HG03280 (cell line): ENCODE results near the gene SLC5A11.
"Not testable (repeated sequence)": the region's sequence is repeated elsewhere in the genome, so short reads cannot be mapped to it uniquely, and the experiment has no call there.

ENCODE experiments used
- ATAC-seq: cut with Tn5 transposase; IDR thresholded peaks from one replicate; pipeline ENCODE4 v1.9.1; 2021; ENCODE audit warnings: mild to moderate bottlenecking, moderate library complexity; ENCODE audit not compliant: unreplicated experiment

SLC5A11 gene, protein sequence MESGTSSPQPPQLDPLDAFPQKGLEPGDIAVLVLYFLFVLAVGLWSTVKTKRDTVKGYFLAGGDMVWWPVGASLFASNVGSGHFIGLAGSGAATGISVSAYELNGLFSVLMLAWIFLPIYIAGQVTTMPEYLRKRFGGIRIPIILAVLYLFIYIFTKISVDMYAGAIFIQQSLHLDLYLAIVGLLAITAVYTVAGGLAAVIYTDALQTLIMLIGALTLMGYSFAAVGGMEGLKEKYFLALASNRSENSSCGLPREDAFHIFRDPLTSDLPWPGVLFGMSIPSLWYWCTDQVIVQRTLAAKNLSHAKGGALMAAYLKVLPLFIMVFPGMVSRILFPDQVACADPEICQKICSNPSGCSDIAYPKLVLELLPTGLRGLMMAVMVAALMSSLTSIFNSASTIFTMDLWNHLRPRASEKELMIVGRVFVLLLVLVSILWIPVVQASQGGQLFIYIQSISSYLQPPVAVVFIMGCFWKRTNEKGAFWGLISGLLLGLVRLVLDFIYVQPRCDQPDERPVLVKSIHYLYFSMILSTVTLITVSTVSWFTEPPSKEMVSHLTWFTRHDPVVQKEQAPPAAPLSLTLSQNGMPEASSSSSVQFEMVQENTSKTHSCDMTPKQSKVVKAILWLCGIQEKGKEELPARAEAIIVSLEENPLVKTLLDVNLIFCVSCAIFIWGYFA

GRCh38 chr16:24845726-24846547 is at the start of gene SLC5A11:
Gene SLC5A11, plus strand, starts transcription at chr16:24845963. Its CDS starts 12,681 bp downstream, at chr16:24858644.
- ATAC-seq: no peak

DNA sequence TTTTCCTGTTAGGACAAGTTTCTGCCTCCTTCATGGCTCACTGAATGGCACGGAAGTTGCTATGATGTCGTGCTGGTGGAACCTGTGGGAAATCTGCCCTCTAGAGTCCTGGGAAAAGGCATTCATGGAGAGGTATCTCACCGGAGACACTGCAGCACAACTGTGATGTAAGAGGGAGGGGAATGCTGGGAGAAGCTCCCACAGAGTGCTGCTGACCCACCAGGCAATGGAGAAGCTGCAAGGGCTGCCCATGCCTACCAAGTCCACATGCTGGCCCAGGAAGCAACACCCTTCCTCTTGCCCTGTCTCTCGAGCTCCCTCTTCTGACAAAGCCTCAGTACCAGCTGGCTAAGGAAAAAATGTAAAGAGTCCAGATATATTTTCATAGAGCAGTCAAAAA is 45.2 kb upstream of the SLC5A11 start:
- no peak for ATAC-seq

GRCh38 chr16:24801761-24802302 is 43.9 kb upstream of the SLC5A11 start:
- ATAC-seq: no peak

- ATAC-seq: no peak
Measured at GRCh38 chr16:24805484-24805883, 40.3 kb upstream of the SLC5A11 start.

DNA sequence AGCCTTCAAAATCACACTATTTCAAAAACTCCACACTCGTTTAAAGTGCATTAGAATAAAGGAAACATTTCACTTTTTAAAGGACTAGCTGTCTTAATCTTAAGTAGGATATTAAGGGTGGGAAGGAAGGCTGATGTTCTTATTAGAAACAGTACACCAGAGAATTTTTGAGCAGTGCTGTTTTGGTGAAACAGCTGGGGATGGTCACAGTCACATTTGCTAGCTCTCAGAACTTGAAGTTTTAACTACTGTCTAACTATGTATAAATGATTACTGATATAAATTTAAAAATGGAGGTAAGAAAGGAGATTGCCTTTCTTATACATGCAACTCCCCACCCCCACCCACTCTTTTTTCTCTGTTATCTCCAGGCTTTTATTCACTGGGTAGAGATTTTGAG is 38.5 kb upstream of the SLC5A11 start:
- no peak for ATAC-seq

DNA sequence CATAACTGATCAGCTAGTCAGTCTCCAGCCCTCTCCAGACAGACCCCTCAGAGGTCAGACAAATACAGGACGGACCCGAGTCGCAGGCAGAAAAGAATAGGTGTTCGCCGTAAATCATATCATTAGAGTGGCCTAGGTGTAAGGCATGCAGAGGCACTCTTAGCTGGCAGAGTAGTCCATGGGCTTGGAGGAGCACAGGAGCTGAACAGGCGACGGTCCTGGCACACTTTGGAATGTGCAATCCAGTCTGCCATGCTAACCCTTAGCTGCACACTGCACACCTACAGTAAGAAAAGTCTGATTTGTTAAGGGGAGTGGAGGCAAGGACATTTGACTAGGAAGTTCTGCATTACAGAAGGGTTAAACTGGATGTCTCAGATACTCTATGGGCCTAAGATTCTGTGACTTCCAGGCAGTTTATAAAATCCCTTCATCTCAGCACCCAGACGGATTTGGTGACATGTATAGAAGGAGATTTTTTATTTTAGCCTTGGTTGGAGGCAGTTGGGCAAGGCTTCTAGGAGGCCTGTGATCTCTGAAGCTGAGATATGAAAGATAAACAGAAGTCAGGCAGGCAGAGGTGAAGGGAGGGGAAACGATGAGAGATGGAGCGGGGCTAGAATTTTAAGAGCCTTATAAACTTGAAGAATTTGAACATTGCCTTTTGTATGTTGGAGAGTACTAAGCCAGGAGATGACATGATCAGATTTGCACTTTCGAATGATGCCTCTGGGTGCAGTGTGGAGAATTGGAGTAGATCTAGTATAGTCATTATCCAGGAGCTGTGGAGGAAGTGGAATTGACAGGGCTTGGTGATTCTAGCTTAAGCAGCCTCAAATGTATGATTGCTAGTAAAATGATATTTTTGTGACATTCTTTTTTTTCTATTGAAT is 34.6 kb upstream of the SLC5A11 start:
- ATAC-seq: no peak

DNA sequence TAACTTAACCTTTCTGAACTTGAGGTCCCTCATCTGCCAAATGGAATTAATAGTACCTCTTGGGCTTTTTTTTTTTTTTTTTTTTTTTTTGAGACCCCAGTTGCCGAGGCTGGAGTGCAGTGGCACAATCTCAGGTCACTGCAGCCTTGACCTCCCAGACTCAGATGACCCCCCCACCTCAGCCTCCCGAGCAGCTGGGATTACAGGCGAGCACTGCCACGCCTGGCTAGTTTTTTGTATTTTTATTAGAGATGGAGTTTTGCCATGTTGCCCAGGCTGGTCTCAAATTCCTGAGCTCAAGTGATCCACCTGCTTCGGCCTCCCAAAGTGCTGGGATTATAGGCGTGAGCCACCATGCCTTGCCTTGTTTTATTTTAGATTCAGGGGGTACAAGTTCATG is 33.0 kb upstream of the SLC5A11 start:
- ATAC-seq: not testable (repeated sequence)

GRCh38 chr16:24815021-24815420 is 30.7 kb upstream of the SLC5A11 start:
- ATAC-seq: no peak

- ATAC-seq: no peak
Measured at GRCh38 chr16:24816688-24817087, 29.1 kb upstream of the SLC5A11 start.

DNA sequence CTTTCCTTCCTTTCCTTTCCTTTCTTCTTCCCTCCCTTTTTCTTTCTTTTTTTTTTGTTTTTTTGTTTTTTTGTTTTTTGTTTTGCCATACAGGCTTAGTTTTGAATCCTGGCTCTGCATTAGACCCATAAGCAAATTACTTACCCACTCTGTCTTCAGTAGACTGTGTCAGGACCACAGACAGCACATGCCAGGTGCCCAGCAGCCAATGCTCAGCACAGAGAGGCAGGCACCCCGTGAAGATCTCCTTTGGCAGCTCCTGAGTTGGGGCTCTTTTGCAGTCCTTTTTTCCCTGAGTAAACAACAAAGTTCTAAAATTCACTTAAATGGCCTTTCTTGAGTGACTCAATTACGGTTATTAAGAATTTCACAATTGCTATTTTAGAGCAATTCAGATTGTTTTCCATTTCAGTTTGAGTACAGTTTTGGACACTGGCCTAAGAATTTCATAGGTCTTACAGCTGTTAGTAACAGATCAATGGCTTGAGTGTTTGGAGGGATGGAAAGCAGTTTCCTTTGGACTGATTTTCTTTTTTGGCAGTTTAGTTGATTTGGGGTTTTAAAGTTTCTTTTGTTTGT is 26.2 kb upstream of the SLC5A11 start:
- ATAC-seq: no peak

DNA sequence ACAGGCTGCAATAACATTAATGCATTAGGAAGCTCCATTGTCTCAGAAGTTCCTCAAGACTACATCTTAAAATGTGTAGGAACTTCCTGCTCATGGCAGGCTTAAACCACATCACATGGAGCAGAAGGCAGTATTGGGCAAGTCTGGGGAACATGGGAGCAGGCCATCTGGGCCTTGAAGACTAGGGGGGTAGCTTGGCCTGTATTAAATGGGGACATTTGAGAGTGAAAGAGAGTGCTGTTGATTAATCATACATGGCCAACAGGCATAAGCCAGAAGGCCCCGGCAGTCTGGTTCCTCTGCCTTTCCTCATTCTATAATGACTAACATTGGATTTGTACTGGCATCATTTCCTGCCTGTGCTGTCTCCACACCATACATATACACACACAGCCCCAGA is 25.2 kb upstream of the SLC5A11 start:
- no peak for ATAC-seq

- no peak for ATAC-seq
Measured at GRCh38 chr16:24821129-24821528, 24.6 kb upstream of the SLC5A11 start.

GRCh38 chr16:24822542-24822941 is 23.2 kb upstream of the SLC5A11 start:
- ATAC-seq: no peak

DNA sequence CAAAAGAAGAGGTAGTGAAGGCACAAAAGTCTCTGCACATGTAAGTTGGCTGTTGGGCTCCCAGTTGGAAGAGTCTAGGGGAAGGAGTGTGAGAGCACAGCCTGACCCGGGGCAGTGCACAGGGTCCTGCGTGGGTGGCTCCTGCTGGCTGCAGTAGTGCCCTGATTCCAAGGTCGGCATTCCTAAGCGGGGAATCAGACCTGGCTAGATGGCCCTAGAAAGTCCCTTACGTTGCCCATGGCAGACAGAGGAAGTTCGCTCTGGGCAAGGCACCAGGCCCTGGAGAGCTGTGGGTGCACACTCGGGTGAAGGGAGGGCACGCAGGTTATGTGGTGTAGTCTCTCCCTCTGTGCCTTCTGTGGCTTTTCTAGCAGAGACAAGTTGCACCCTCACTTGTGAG is 22.8 kb upstream of the SLC5A11 start:
- ATAC-seq: no peak

DNA sequence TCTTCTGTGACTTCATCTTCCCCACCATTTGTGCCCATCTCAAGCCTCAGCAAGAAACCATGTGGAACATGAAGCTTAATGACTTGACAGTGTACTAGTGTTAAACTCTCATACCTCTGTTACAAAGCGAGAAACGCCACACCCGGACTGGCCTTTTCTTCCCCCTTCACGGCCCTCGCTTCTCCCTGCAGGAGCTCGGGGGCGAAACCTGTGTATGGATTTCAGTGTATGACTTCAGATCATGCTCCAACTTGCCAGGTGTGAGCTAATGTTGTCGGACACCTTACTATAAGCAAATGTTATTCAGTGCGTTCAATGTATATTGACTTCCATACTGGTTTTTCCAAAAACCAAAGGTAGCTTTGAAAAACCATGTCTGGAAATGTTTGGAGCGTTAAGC is 20.1 kb upstream of the SLC5A11 start:
- ATAC-seq: no peak

DNA sequence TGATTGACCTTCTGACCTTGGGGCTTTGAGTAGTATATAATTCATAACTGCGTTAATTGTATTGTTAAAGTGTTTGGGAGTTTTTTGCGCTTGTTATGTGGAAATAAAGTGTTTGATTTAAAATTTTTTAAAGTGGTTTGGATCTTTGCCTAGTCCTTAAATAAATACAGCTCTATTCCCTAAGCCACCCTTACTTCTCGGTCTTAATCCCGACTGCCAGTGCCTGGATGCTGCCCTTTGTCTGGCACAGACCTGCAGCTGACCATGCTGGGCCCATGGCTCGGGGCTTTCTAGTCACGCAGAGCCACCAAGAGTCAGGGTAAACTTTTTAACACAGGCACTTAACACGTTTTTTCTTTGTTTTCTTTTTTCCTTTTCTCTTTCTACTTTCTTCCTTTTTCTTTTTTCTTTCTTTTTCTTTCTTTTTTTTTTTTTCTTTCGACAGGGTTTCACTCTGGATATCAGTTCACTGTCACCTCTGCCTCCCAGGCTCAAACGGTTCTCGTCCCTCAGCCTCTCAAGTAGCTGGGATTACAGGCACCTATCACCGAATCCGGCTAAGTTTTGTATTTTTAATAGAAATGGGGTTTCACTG is 19.6 kb upstream of the SLC5A11 start:
- ATAC-seq: no peak

DNA sequence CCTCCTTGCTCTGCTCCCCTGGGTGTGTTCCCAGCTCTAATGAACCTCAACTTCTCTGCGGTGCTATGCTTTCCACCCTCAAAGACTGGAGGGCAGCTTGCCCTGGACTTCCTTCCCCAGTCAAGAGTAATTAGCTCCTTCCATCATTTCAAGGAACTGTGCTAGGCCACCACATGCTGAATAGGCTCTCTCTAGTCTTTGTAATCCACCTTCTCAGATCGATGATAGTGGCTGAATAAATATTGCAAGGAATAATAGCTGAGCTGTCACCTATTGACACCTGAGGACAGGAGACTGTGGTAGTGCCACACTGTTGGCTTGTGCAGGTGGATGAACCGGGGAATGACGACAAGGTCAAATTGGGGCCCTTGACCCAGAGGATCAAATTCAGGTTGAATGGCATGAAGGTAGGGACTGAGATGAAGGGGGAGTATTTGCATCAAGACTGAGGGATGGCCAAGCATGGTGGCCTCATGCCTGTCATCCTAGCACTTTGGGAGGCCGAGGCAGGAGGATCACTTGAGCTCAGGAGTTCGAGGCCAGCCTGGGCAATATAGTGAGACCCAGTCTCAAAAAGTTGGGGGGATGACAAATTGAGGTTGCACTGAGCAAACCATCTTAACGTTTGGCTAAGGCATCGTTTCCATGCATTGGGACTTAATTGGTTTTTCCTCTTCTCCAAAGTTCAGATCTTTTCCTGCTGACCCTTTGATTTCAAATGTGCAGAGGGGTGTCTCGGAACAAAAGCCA is 18.8 kb upstream of the SLC5A11 start:
- no peak for ATAC-seq

DNA sequence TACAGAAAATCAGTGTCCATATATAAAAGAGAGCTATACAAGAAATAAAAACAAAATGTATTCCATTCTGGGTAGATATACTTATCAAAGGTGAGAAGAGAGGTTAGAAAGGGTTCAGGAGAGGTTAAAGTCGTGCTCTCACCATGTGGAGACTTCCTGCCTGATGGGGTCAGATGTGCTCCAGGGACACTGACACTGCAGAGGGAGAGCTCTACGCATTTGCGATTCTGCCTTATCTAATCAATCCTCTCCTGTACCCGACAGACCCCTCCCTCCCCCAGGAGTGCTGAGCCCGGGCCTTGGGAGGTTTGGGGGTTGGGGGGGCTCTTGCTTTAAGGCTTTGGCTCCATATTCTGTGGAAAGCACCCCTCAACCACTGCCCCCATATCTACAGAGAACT is 16.6 kb upstream of the SLC5A11 start:
- no peak for ATAC-seq

GRCh38 chr16:24833352-24833751 is 12.4 kb upstream of the SLC5A11 start:
- no peak for ATAC-seq
